GM19397 (cell line): ENCODE measurements around the gene MAPK13.
"Not testable (repeated sequence)": the region's sequence is repeated elsewhere in the genome, so short reads cannot be mapped to it uniquely, and the experiment has no call there.

ENCODE experiments used
- ATAC-seq: cut with Tn5 transposase; IDR thresholded peaks from one replicate; pipeline ENCODE4 v1.9.1; 2021; ENCODE audit warnings: mild to moderate bottlenecking, moderate library complexity; ENCODE audit not compliant: unreplicated experiment

MAPK13 gene

GRCh38 chr6:36129941-36130666 is at the start of gene MAPK13:
TSS of gene MAPK13 (plus strand) at chr6:36130513. CDS start at chr6:36130583, 70 bp downstream.
- no peak for ATAC-seq

- no peak for ATAC-seq
These were observed 48.0 kb upstream of the MAPK13 start for GRCh38 chr6:36082318-36082717.

- ATAC-seq: no peak
These were observed 46.9 kb upstream of the MAPK13 start for GRCh38 chr6:36083446-36083845.

GRCh38 chr6:36088204-36088603 is 42.1 kb upstream of the MAPK13 start:
- ATAC-seq: not testable (repeated sequence)

GRCh38 chr6:36089048-36089447 is 41.3 kb upstream of the MAPK13 start:
- no peak for ATAC-seq

- ATAC-seq: no peak
These were observed 36.1 kb upstream of the MAPK13 start for GRCh38 chr6:36094238-36094637.

GRCh38 chr6:36094753-36095496 is 35.4 kb upstream of the MAPK13 start:
- no peak for ATAC-seq

- ATAC-seq: no peak
These were observed 34.6 kb upstream of the MAPK13 start for GRCh38 chr6:36095497-36096391.

GRCh38 chr6:36098253-36098919 is 31.9 kb upstream of the MAPK13 start:
- no peak for ATAC-seq

GRCh38 chr6:36098920-36099647 is 31.2 kb upstream of the MAPK13 start:
- ATAC-seq: no peak

- no peak for ATAC-seq
These were observed 30.3 kb upstream of the MAPK13 start for GRCh38 chr6:36099869-36100483.

- ATAC-seq: no peak
These were observed 28.6 kb upstream of the MAPK13 start for GRCh38 chr6:36101691-36102090.

- no peak for ATAC-seq
These were observed 27.5 kb upstream of the MAPK13 start for GRCh38 chr6:36102853-36103252.

- ATAC-seq: no peak
These were observed 25.5 kb upstream of the MAPK13 start for GRCh38 chr6:36104836-36105235.

GRCh38 chr6:36109092-36109491 is 21.2 kb upstream of the MAPK13 start:
- ATAC-seq: no peak

GRCh38 chr6:36110050-36110449 is 20.3 kb upstream of the MAPK13 start:
- ATAC-seq: no peak

GRCh38 chr6:36110863-36111262 is 19.4 kb upstream of the MAPK13 start:
- ATAC-seq: no peak

- ATAC-seq: no peak
These were observed 18.8 kb upstream of the MAPK13 start for GRCh38 chr6:36111526-36111925.

GRCh38 chr6:36113049-36113448 is 17.3 kb upstream of the MAPK13 start:
- ATAC-seq: no peak

- no peak for ATAC-seq
These were observed 16.6 kb upstream of the MAPK13 start for GRCh38 chr6:36113703-36114102.
